ENCODE data around the gene WHRN. TPM values are rescaled to one million over a fixed set of nuclear protein-coding genes. Genes with fewer than 3 reads are reported as not detected.

The WHRN gene
- total RNA-seq, 1 donor from 2014 or later = 6.2 TPM

GRCh38 chr9:114416290-114416689 lies 89.0 kb downstream of the WHRN start:
- TF ChIP-seq, protein P1, sequence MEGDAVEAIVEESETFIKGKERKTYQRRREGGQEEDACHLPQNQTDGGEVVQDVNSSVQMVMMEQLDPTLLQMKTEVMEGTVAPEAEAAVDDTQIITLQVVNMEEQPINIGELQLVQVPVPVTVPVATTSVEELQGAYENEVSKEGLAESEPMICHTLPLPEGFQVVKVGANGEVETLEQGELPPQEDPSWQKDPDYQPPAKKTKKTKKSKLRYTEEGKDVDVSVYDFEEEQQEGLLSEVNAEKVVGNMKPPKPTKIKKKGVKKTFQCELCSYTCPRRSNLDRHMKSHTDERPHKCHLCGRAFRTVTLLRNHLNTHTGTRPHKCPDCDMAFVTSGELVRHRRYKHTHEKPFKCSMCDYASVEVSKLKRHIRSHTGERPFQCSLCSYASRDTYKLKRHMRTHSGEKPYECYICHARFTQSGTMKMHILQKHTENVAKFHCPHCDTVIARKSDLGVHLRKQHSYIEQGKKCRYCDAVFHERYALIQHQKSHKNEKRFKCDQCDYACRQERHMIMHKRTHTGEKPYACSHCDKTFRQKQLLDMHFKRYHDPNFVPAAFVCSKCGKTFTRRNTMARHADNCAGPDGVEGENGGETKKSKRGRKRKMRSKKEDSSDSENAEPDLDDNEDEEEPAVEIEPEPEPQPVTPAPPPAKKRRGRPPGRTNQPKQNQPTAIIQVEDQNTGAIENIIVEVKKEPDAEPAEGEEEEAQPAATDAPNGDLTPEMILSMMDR (IDR thresholded peaks at IDR 0.05) = no peak
- H3K4me3 ChIP-seq = no peak overlapping the region
- intact Hi-C loops (cut with DNase I) = no loop called here
- H3K9me3 ChIP-seq = no peaks in the 10 kb centered on the region
- H3K4me1 ChIP-seq = peaks cover 10% of the 10 kb centered on the region
- no peaks in the 10 kb centered on the region for H3K27me3 ChIP-seq (ENCODE audit: low read depth)
- H3K36me3 ChIP-seq = no peaks in the 10 kb centered on the region
- H3K27ac ChIP-seq = peak overlapping the region; percentile 38
- DNase-seq (peak; percentile 7), ATAC-seq (no peak)

GRCh38 chr9:114414346-114414745 lies 90.9 kb downstream of the WHRN start:
- no peak for DNase-seq
- Histone ChIP-seq H3K4me1 (peaks cover 10% of the 10 kb centered on the region), H3K27me3 (ENCODE audit: low read depth) (no peaks in the 10 kb centered on the region), H3K4me3 (no peak overlapping the region), H3K9me3 (no peaks in the 10 kb centered on the region), H3K36me3 (no peaks in the 10 kb centered on the region), H3K27ac (no peak overlapping the region)
- TF ChIP-seq, protein P1 (IDR thresholded peaks at IDR 0.05) = no peak
- ATAC-seq = no peak
- intact Hi-C loops (cut with DNase I) = no loop called here

GRCh38 chr9:114413861-114414301 lies 91.4 kb downstream of the WHRN start:
- Histone ChIP-seq H3K27ac (no peak overlapping the region), H3K9me3 (no peaks in the 10 kb centered on the region), H3K4me1 (peaks cover 10% of the 10 kb centered on the region), H3K36me3 (no peaks in the 10 kb centered on the region), H3K27me3 (ENCODE audit: low read depth) (no peaks in the 10 kb centered on the region), H3K4me3 (no peak overlapping the region)
- intact Hi-C loops (cut with DNase I) = no loop called here
- DNase-seq (no peak), ATAC-seq (no peak)
- TF ChIP-seq, protein P1 (IDR thresholded peaks at IDR 0.05) = no peak

GRCh38 chr9:114412048-114412683 lies 93.1 kb downstream of the WHRN start:
- DNase-seq (no peak), ATAC-seq (no peak)
- TF ChIP-seq, protein P1 (IDR thresholded peaks at IDR 0.05) = no peak
- H3K4me1 ChIP-seq = peaks cover 10% of the 10 kb centered on the region
- H3K27ac ChIP-seq = no peak overlapping the region
- H3K9me3 ChIP-seq = no peaks in the 10 kb centered on the region
- intact Hi-C loops (cut with DNase I) = no loop called here
- H3K4me3 ChIP-seq = no peak overlapping the region
- H3K27me3 ChIP-seq (ENCODE audit: low read depth) = no peaks in the 10 kb centered on the region
- H3K36me3 ChIP-seq = no peaks in the 10 kb centered on the region

- ATAC-seq = no peak
- H3K27me3 ChIP-seq (ENCODE audit: low read depth) = no peaks in the 10 kb centered on the region
- H3K4me3 ChIP-seq = no peak overlapping the region
- DNase-seq = no peak
- no peak overlapping the region for H3K27ac ChIP-seq
- intact Hi-C loops (cut with DNase I) = no loop called here
- TF ChIP-seq, protein P1 (IDR thresholded peaks at IDR 0.05) = no peak
- no peaks in the 10 kb centered on the region for H3K9me3 ChIP-seq
- H3K36me3 ChIP-seq = no peaks in the 10 kb centered on the region
- peaks cover 10% of the 10 kb centered on the region for H3K4me1 ChIP-seq
Observed at GRCh38 chr9:114411452-114411851, 93.8 kb downstream of the WHRN start.
